ENCODE measurements around the gene MIEN1.

- no peak for TF ChIP-seq CTCF (IDR thresholded peaks at IDR 0.05; ENCODE audit: insufficient read depth, low read depth, low read length)
- TF ChIP-seq EZH2 (IDR thresholded peaks at IDR 0.05; ENCODE audit: insufficient read depth, low read length): no peak
These were observed 13.9 kb upstream of the MIEN1 start for GRCh38 chr17:39744075-39744835.
